Epithelial cell of esophagus (primary cell): ENCODE data around the gene CRIM1.

ENCODE experiments used
- DNase-seq: peaks from one replicate; pipeline ENCODE4 v3.0.0; 2010; ENCODE audit warnings: low read depth
- H3K4me3 ChIP-seq: 2 replicates; pipeline ENCODE4 v1.5.1; 2011; ENCODE audit warnings: mild to moderate bottlenecking, low read length, control low read depth
- CTCF ChIP-seq: IDR thresholded peaks from 2 replicates; pipeline ENCODE4 v1.5.1; 2011; ENCODE audit warnings: low read depth, mild to moderate bottlenecking, low read length, control low read depth, inconsistent platforms; ENCODE audit not compliant: insufficient read depth; ENCODE audit errors: missing control alignments

Gene CRIM1

GRCh38 chr2:36410681-36411080 is 55.1 kb downstream of the CRIM1 start:
- no peak for TF ChIP-seq CTCF
- H3K4me3 ChIP-seq: no peak overlapping the region
- no peak for DNase-seq

GRCh38 chr2:36411962-36412444 is 56.4 kb downstream of the CRIM1 start:
- no peak overlapping the region for H3K4me3 ChIP-seq
- TF ChIP-seq CTCF: no peak
- no peak for DNase-seq

- H3K4me3 ChIP-seq: no peak overlapping the region
- DNase-seq: no peak
- no peak for TF ChIP-seq CTCF
These were observed 57.6 kb downstream of the CRIM1 start for GRCh38 chr2:36413218-36413617.

GRCh38 chr2:36414307-36414706 is 58.7 kb downstream of the CRIM1 start:
- no peak for DNase-seq
- H3K4me3 ChIP-seq: no peak overlapping the region
- no peak for TF ChIP-seq CTCF

GRCh38 chr2:36415381-36416022 is 59.9 kb downstream of the CRIM1 start:
- no peak for DNase-seq
- no peak for TF ChIP-seq CTCF
- H3K4me3 ChIP-seq: no peak overlapping the region

- no peak for DNase-seq
- no peak overlapping the region for H3K4me3 ChIP-seq
- TF ChIP-seq CTCF: no peak
These were observed 61.0 kb downstream of the CRIM1 start for GRCh38 chr2:36416370-36417165.
